ENCODE measurements around the gene CDC25B. TPM values are rescaled to one million over a fixed set of nuclear protein-coding genes. Genes with fewer than 3 reads are reported as not detected.

The CDC25B gene
- total and polyA plus RNA-seq, 4 donors = 4.4 to 12.9 (median 9.2) TPM

- Histone ChIP-seq H3K27ac (ENCODE audit: low read depth in 1 of 2, low read length in 2 of 2) (no peak overlapping the region), H3K36me3 (ENCODE audit: control insufficient read depth in 4 of 4, insufficient read depth in 3 of 4, low read depth in 1 of 4, low read length in 3 of 4) (peaks cover 0 to 10% (median 4%) of the 10 kb centered on the region in 4 donors)
Observed at GRCh38 chr20:3801299-3801698, 5.2 kb downstream of the CDC25B start.

More at GRCh38 chr20:3801299-3801698, 5.2 kb downstream of the CDC25B start:
- TF ChIP-seq ZBTB33 (IDR thresholded peaks at IDR 0.05) = no peak
- TF ChIP-seq SP1 (IDR thresholded peaks at IDR 0.05) = no peak
- no peak for TF ChIP-seq MAX (IDR thresholded peaks at IDR 0.05)
- TF ChIP-seq HNF4G (IDR thresholded peaks at IDR 0.05) = no peak
- no peak for TF ChIP-seq NR2F2 (IDR thresholded peaks at IDR 0.05)
- no peak for TF ChIP-seq EGR1 (IDR thresholded peaks at IDR 0.05; ENCODE audit: low read depth in 2 of 2)
- no peak for TF ChIP-seq CTCF (IDR thresholded peaks at IDR 0.05; ENCODE audit: low read depth, low read length, missing input control)
- no peak for TF ChIP-seq RXRA (IDR thresholded peaks at IDR 0.05)
- no peak for TF ChIP-seq JUND (IDR thresholded peaks at IDR 0.05)
- TF ChIP-seq REST (IDR thresholded peaks at IDR 0.05) = no peak
- no peak for TF ChIP-seq FOXA1 (IDR thresholded peaks at IDR 0.05)
- no peak for TF ChIP-seq HNF4A (conservative IDR thresholded peaks at IDR 0.05)
- no peak for TF ChIP-seq TAF1 (conservative IDR thresholded peaks at IDR 0.05)
- no peak for TF ChIP-seq RAD21 (IDR thresholded peaks at IDR 0.05)
- TF ChIP-seq YY1 (IDR thresholded peaks at IDR 0.05) = no peak
- TF ChIP-seq GABPA (IDR thresholded peaks at IDR 0.05 in 1 of 2, conservative IDR thresholded peaks at IDR 0.05 in 1 of 2) = no peak
- TF ChIP-seq ATF3 (IDR thresholded peaks at IDR 0.05) = no peak
- TF ChIP-seq FOXA2 (IDR thresholded peaks at IDR 0.05) = no peak
- WGBS = 97% methylated on average over 4 of the region's 4 CpGs
- H3K4me3 ChIP-seq (ENCODE audit: low read depth in 1 of 3, low read length in 3 of 3) = no peak overlapping the region
- DNase-seq (ENCODE audit: low spot score) = no peak
- peaks cover 17 to 40% (median 29%) of the 10 kb centered on the region in 4 donors for H3K4me1 ChIP-seq (ENCODE audit: control insufficient read depth in 4 of 4, insufficient read depth in 4 of 4, low read length in 3 of 4)
- H3K9me3 ChIP-seq (ENCODE audit: control insufficient read depth in 4 of 4, low read length in 3 of 4) = no peaks in the 10 kb centered on the region
- no peak overlapping the region for H3K9ac ChIP-seq (ENCODE audit: low read depth in 1 of 2, low read length in 2 of 2)
- no peaks in the 10 kb centered on the region for H3K27me3 ChIP-seq (ENCODE audit: control insufficient read depth in 4 of 4, insufficient read depth in 4 of 4, low read length in 3 of 4)
